OCI-LY1 (cell line): ENCODE results near the gene AGAP2.

Source experiments
- H2AFZ ChIP-seq: fragments of 200-600 bp; sonication (generic), shearing (Covaris generic); 2 replicates; pipeline ENCODE4 v1.6.0; 2014; ENCODE audit warnings: antibody characterized with exemption, mild to moderate bottlenecking, low read length
- H3F3A ChIP-seq: fragments of 200-600 bp; sonication (generic), shearing (Covaris generic); 2 replicates; pipeline ENCODE4 v1.6.0; 2014; ENCODE audit warnings: mild to moderate bottlenecking, antibody characterized with exemption, low read length, moderate library complexity; ENCODE audit not compliant: insufficient read depth
- H3K27ac ChIP-seq: fragments of 200-600 bp; sonication (generic); 2 replicates; pipeline ENCODE4 v1.5.1; 2014; ENCODE audit warnings: low read length, mixed run types, mild to moderate bottlenecking, low read depth; ENCODE audit not compliant: poor library complexity, severe bottlenecking
- H3K27me3 ChIP-seq: fragments of 200-600 bp; sonication (generic); 2 replicates; pipeline ENCODE4 v1.6.0; 2014; ENCODE audit warnings: antibody characterized with exemption, mild to moderate bottlenecking, low read length, moderate library complexity; ENCODE audit not compliant: insufficient read depth
- H3K36me3 ChIP-seq: fragments of 200-600 bp; sonication (generic); 2 replicates; pipeline ENCODE4 v1.6.1; 2014; ENCODE audit warnings: mild to moderate bottlenecking, antibody characterized with exemption, low read length, moderate library complexity, mixed read lengths; ENCODE audit not compliant: insufficient read depth
- H3K4me1 ChIP-seq: fragments of 200-600 bp; sonication (generic); 2 replicates; pipeline ENCODE4 v1.5.1; 2014; ENCODE audit warnings: mild to moderate bottlenecking, low read length, moderate library complexity; ENCODE audit not compliant: insufficient read depth, severe bottlenecking
- H3K4me2 ChIP-seq: fragments of 200-600 bp; sonication (generic), shearing (Covaris generic); 2 replicates; pipeline ENCODE4 v1.6.1; 2014; ENCODE audit warnings: low read length
- H3K4me3 ChIP-seq: fragments of 200-600 bp; sonication (generic); 2 replicates; pipeline ENCODE4 v1.5.1; 2014; ENCODE audit warnings: low read length, low read depth, mild to moderate bottlenecking, mixed read lengths; ENCODE audit not compliant: poor library complexity, severe bottlenecking
- H3K79me2 ChIP-seq: fragments of 200-600 bp; shearing (Covaris generic); 2 replicates; pipeline ENCODE4 v1.6.1; 2016; ENCODE audit warnings: mixed run types, low read length, mixed read lengths; ENCODE audit not compliant: insufficient read depth
- H3K9ac ChIP-seq: fragments of 200-600 bp; sonication (generic), shearing (Covaris generic); 2 replicates; pipeline ENCODE4 v1.6.1; 2014; ENCODE audit warnings: mild to moderate bottlenecking, low read length, mixed read lengths
- H3K9me2 ChIP-seq: fragments of 200-600 bp; sonication (generic), shearing (Covaris generic); 2 replicates; pipeline ENCODE4 v1.6.1; 2014; ENCODE audit warnings: low read depth, mild to moderate bottlenecking, low read length, mixed read lengths
- H3K9me3 ChIP-seq: fragments of 200-600 bp; shearing (Covaris generic); 2 replicates; pipeline ENCODE4 v1.6.1; 2014; ENCODE audit warnings: low read length, mixed read lengths
- H4K20me1 ChIP-seq: fragments of 200-600 bp; sonication (generic), shearing (Covaris generic); 2 replicates; pipeline ENCODE4 v1.6.0; 2016; ENCODE audit warnings: mild to moderate bottlenecking, low read length; ENCODE audit not compliant: insufficient read depth
- CTCF ChIP-seq: fragments of 200-600 bp; sonication (generic), shearing (Covaris generic); IDR thresholded peaks from 2 replicates; pipeline ENCODE4 v1.5.1; 2017; ENCODE audit warnings: mild to moderate bottlenecking, antibody characterized with exemption, low read length, moderate library complexity, mixed read lengths
- EZH2 ChIP-seq: fragments of 200-600 bp; sonication (generic), shearing (Covaris generic); IDR thresholded peaks from 2 replicates; pipeline ENCODE4 v1.8.0; 2017; ENCODE audit warnings: borderline replicate concordance, mixed run types, mild to moderate bottlenecking, antibody characterized with exemption, low read length, moderate library complexity, mixed read lengths

AGAP2 gene

DNA sequence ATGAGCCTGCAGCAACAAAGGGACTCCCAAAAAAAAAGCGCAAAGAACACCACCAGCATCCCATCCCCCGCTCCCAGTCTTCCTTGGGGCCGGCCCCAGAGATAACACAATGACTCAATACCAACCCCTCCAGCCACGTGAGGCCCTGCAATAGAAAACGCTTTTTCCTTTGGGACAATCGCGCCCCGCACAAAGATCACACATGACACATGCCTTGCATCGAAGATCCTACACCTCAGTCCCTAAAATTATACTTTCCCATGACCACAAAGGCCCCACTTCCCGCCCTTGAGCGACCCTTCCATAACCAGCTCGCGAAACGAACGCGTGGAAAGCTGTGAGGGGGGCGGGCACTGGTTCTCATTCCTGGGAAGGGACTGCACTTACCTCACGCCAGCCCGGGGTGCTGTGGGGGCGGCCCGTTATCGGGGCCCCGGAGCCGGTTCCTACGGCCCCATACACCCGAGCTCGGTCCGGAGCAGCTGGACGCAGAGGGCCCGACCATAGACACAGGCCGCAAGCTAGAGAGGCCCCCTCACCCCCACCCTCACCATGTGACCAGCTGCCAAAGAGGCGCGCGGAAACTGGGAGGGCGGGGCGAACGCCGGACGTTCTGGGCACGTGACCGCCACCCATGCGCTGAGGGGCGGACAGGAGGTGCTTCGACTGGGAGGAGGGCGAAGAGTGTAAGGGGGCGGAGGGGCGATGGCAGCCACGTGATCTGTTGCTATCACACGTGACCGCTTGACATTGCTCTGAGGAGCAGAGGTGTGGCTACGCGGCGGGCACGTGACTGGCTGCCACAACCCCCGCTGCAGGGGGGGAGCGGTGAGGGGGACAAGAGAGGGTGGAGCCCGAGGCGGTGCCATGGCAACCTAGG is 13.5 kb upstream of the AGAP2 start, which contains the start of gene CDK4:
CDK4 (minus strand) TSS at position 523 of the 880 bp plus-strand sequence. CDS start 593 bp downstream, outside the sequence.
- Histone ChIP-seq H3F3A (no peaks in the 10 kb centered on the region), H3K27me3 (no peaks in the 10 kb centered on the region), H3K9ac (peak within 1 kb of the TSS; percentile 99), H3K4me1 (peaks cover 47% of the 10 kb centered on the region), H2AFZ (no peak within 1 kb of the TSS), H3K27ac (peak within 1 kb of the TSS; percentile 64), H3K9me2 (no peaks in the 10 kb centered on the region), H4K20me1 (no peaks in the 10 kb centered on the region), H3K4me3 (peak within 1 kb of the TSS; percentile 96), H3K79me2 (peaks cover 21% of the 10 kb centered on the region), H3K4me2 (peak within 1 kb of the TSS; percentile 98), H3K36me3 (peaks cover 41% of the 10 kb centered on the region), H3K9me3 (no peaks in the 10 kb centered on the region)
- TF ChIP-seq CTCF (no peak), EZH2 (no peak)

DNA sequence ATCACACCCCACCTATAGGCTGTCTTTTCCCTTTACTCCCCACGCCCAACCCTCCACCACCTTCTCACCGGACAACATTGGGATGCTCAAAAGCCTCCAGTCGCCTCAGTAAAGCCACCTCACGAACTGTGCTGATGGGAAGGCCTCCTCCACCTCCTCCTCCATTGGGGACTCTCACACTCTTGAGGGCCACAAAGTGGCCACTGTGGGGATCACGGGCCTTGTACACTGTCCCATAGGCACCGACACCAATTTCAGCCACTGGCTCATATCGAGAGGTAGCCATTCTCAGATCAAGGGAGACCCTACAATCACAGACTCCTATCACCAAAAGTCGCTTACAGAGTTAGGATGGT is 12.9 kb upstream of the AGAP2 start:
- peak overlapping the region; percentile 96 for H3K4me3 ChIP-seq
- H4K20me1 ChIP-seq, result no peaks in the 10 kb centered on the region
- H3K27ac ChIP-seq, result peak overlapping the region; percentile 59
- peaks cover 46% of the 10 kb centered on the region for H3K36me3 ChIP-seq
- peaks cover 41% of the 10 kb centered on the region for H3K4me1 ChIP-seq
- H3K4me2 ChIP-seq, result peak overlapping the region; percentile 98
- peak overlapping the region; percentile 99 for H3K9ac ChIP-seq
- H3K9me3 ChIP-seq, result no peaks in the 10 kb centered on the region
- no peaks in the 10 kb centered on the region for H3K27me3 ChIP-seq
- no peaks in the 10 kb centered on the region; the same call in 1 of the 2 replicates for H3F3A ChIP-seq
- no peaks in the 10 kb centered on the region for H3K9me2 ChIP-seq
- H3K79me2 ChIP-seq, result peaks cover 21% of the 10 kb centered on the region
- no peak for TF ChIP-seq CTCF
- TF ChIP-seq EZH2, result no peak
- H2AFZ ChIP-seq, result no peak overlapping the region

- Histone ChIP-seq H4K20me1 (no peaks in the 10 kb centered on the region), H3K4me3 (peak overlapping the region; percentile 96), H3K4me2 (peak overlapping the region; percentile 98), H3K4me1 (peaks cover 41% of the 10 kb centered on the region), H3K9ac (peak overlapping the region; percentile 99), H2AFZ (no peak overlapping the region), H3K27me3 (no peaks in the 10 kb centered on the region), H3K79me2 (peaks cover 21% of the 10 kb centered on the region), H3K36me3 (peaks cover 50% of the 10 kb centered on the region), H3K27ac (peak overlapping the region; percentile 59), H3K9me2 (no peaks in the 10 kb centered on the region), H3F3A (no peaks in the 10 kb centered on the region; the same call in 1 of the 2 replicates), H3K9me3 (no peaks in the 10 kb centered on the region)
- TF ChIP-seq EZH2 (no peak), CTCF (no peak)
Observed at GRCh38 chr12:57750561-57751431, 12.3 kb upstream of the AGAP2 start.
